Measurements from ENCODE around the gene XPO5. TPM values are rescaled to one million over a fixed set of nuclear protein-coding genes. Genes with fewer than 3 reads are reported as not detected.
A peak's percentile ranks its signal among the peaks of the same experiment; 100 is the strongest.
"Not testable (repeated sequence)": the region's sequence is repeated elsewhere in the genome, so short reads cannot be mapped to it uniquely, and the experiment has no call there.

Gene XPO5
- total RNA-seq, 4 donors from 2014 or later = 22.2 to 58.6 (median 32.9) TPM

GRCh38 chr6:43499028-43499815 lies 76.6 kb downstream of the XPO5 start:
- DNase-seq = no peak
- Histone ChIP-seq H3K4me1 (peaks cover 0 to 4% of the 10 kb centered on the region in 2 donors), H3K36me3 (peaks cover 48 to 51% of the 10 kb centered on the region in 2 donors), H3K27ac (no peak overlapping the region), H3K27me3 (no peaks in the 10 kb centered on the region), H3K9me3 (no peaks in the 10 kb centered on the region), H3K4me3 (replicated peaks in 1 of 3) (no peak overlapping the region)
- WGBS, 2 donors = 79 to 85% methylated on average over 10 of the region's 12 CpGs
- TF ChIP-seq POLR2A (IDR thresholded peaks at IDR 0.05) (no peak), CTCF (IDR thresholded peaks at IDR 0.05) (no peak)
- intact Hi-C loops (cut with DNase I) = no loop called here

GRCh38 chr6:43498291-43498690 lies 77.5 kb downstream of the XPO5 start:
- DNase-seq; H3K27ac ChIP-seq; H3K4me1 ChIP-seq; H3K27me3 ChIP-seq; H3K9me3 ChIP-seq; H3K4me3 ChIP-seq (replicated peaks in 1 of 3); intact Hi-C loops (cut with DNase I): not testable (repeated sequence)
- WGBS, 2 donors = 87 to 95% methylated on average over 5 of the region's 5 CpGs
- H3K36me3 ChIP-seq = peaks cover 39 to 44% of the 10 kb centered on the region in 2 donors

GRCh38 chr6:43497689-43498088 lies 78.1 kb downstream of the XPO5 start:
- 82 to 91% methylated on average over 11 to 12 of the region's 12 CpGs for WGBS, 2 donors
- H3K27ac ChIP-seq = no peak overlapping the region
- peak in 1 of 2 donors; percentile 25 for DNase-seq
- H3K4me3 ChIP-seq (replicated peaks in 1 of 3) = no peak overlapping the region
- no peak for TF ChIP-seq POLR2A (IDR thresholded peaks at IDR 0.05)
- peaks cover 33 to 38% of the 10 kb centered on the region in 2 donors for H3K36me3 ChIP-seq
- intact Hi-C loops (cut with DNase I) = no loop called here
- H3K4me1 ChIP-seq = peaks cover 0 to 5% of the 10 kb centered on the region in 2 donors
- H3K27me3 ChIP-seq = no peaks in the 10 kb centered on the region
- H3K9me3 ChIP-seq = no peaks in the 10 kb centered on the region

- WGBS, 2 donors = 87 to 93% methylated on average over 6 of the region's 6 CpGs
- Histone ChIP-seq H3K4me1 (peaks cover 5 to 12% of the 10 kb centered on the region in 2 donors), H3K36me3 (peaks cover 26 to 32% of the 10 kb centered on the region in 2 donors), H3K27ac (peak overlapping the region in 1 of 3 donors; percentile 17), H3K9me3 (no peaks in the 10 kb centered on the region), H3K27me3 (no peaks in the 10 kb centered on the region), H3K4me3 (replicated peaks in 1 of 3) (no peak overlapping the region)
- no peak for DNase-seq
- intact Hi-C loops (cut with DNase I) = no loop called here
- TF ChIP-seq POLR2A (IDR thresholded peaks at IDR 0.05) = no peak
- no peak for TF ChIP-seq CTCF (IDR thresholded peaks at IDR 0.05)
These were observed 78.8 kb downstream of the XPO5 start for GRCh38 chr6:43497129-43497396.

GRCh38 chr6:43496370-43497128 lies 79.3 kb downstream of the XPO5 start:
- WGBS, 2 donors = 60 to 79% methylated on average over 11 to 13 of the region's 18 CpGs
- no peak overlapping the region for H3K27ac ChIP-seq
- no peaks in the 10 kb centered on the region for H3K9me3 ChIP-seq
- H3K27me3 ChIP-seq = no peaks in the 10 kb centered on the region
- H3K4me1 ChIP-seq = peaks cover 9 to 17% of the 10 kb centered on the region in 2 donors
- no peak overlapping the region for H3K4me3 ChIP-seq (replicated peaks in 1 of 3)
- intact Hi-C loops (cut with DNase I) = no loop called here
- no peak for DNase-seq
- H3K36me3 ChIP-seq = peaks cover 26 to 31% of the 10 kb centered on the region in 2 donors
- TF ChIP-seq CTCF (IDR thresholded peaks at IDR 0.05) = peak in 2 of 6 experiments; percentile 16 to 30
- no peak for TF ChIP-seq POLR2A (IDR thresholded peaks at IDR 0.05)

- intact Hi-C loops (cut with DNase I) = no loop called here
- H3K36me3 ChIP-seq = peaks cover 19 to 27% of the 10 kb centered on the region in 2 donors
- H3K27ac ChIP-seq = peak overlapping the region in 1 of 3 donors; percentile 17
- no peaks in the 10 kb centered on the region for H3K27me3 ChIP-seq
- 72 to 81% methylated on average over 4 of the region's 4 CpGs for WGBS, 2 donors
- no peak for TF ChIP-seq POLR2A (IDR thresholded peaks at IDR 0.05)
- TF ChIP-seq CTCF (IDR thresholded peaks at IDR 0.05) = no peak
- DNase-seq = no peak
- peaks cover 9 to 17% of the 10 kb centered on the region in 2 donors for H3K4me1 ChIP-seq
- no peak overlapping the region for H3K4me3 ChIP-seq (replicated peaks in 1 of 3)
- no peaks in the 10 kb centered on the region for H3K9me3 ChIP-seq
These were observed 80.4 kb downstream of the XPO5 start for GRCh38 chr6:43495409-43495941.
